Right kidney (tissue), 1 donor: Measurements from ENCODE around the gene HRH1.
"Not testable (repeated sequence)": the region's sequence is repeated elsewhere in the genome, so short reads cannot be mapped to it uniquely, and the experiment has no call there.

ENCODE experiments used
- DNase-seq: peaks from one replicate; pipeline ENCODE4 v3.0.0-alpha.2; 2016

The HRH1 gene

GRCh38 chr3:11170052-11170770, 15.9 kb downstream of the HRH1 start:
- no peak for DNase-seq

DNA sequence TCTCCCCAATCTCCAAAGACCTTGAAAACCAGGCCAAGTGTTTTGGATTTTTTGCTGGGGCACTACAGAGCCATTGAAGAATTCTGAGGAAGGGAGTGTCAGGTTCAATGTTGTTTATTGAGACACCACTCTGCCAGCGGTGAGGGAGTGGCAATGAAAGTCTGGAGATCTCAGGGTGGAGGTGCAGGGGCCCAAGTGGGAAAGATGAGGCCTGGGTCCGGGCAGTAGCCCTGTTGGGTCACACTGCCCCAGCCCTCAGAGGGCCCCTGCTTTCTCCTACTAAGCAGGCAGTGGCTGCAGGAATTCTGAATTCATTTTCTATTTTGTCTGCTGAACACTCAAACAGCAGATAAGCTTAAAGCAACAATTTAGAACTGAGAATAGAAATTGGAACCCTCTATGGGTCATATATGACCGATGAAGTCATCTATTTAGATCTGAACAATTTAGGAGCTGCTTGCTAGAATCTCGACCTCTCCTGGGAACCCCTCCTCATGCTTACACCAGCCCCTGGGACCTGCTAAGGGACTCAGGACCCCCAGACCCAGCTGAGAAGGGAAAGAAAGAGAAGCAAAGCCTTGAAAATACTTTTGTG, 17.9 kb downstream of the HRH1 start:
- DNase-seq = no peak

DNA sequence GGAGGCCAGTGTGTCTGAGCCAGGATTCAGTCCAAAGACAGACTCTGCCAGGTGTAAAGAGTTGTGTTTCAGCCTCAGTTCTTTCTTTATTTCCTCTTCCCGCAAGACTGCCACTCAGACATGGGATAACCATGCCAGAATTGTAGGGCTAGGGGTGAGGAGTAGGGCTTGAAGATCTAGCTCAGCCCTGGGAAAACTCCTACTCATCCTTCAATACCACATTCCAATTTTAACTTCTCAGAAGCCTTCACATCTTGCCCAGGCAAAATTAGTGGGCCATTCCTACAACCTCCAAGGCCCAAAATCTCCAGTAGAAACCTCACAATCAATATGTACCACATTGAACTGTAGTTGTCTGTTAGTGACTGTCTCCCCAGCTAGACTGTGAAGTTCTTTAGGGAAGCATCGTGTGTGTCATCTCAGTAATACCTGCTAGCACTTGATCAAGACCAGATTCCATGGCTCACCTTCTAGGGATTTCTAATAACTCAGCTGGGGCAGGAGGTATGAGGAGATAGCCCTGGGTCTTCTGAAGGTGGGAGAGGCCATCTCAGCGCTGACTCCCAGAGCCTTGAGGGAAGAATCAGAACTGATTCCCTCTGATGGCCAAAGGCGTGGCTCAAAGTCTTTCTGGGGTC, 19.7 kb downstream of the HRH1 start:
- DNase-seq = no peak

- DNase-seq = no peak
Measured at GRCh38 chr3:11178421-11178820, 24.1 kb downstream of the HRH1 start.

- DNase-seq = not testable (repeated sequence)
Measured at GRCh38 chr3:11184328-11184969, 30.2 kb downstream of the HRH1 start.

DNA sequence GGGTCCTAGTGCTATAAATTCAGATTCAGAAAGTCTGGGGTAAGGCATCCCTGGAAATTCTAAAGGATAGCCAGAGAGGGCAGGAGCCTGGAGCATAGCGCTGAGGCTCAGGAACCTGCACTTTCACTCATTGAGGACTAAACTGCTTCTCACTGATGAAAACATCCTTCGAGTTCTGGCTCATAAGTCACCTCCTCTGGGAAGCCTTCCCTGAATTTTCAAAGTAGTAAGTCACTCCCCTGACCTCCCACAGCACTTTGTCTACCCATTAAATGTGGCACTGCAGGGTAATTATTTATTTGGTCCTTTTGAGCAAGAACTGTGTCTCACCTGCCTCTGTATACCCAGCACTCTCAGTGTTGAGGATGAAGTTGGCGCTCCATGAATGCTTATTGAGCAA, 30.9 kb downstream of the HRH1 start:
- DNase-seq = no peak

- no peak for DNase-seq
Measured at GRCh38 chr3:11185564-11186317, 31.4 kb downstream of the HRH1 start.

DNA sequence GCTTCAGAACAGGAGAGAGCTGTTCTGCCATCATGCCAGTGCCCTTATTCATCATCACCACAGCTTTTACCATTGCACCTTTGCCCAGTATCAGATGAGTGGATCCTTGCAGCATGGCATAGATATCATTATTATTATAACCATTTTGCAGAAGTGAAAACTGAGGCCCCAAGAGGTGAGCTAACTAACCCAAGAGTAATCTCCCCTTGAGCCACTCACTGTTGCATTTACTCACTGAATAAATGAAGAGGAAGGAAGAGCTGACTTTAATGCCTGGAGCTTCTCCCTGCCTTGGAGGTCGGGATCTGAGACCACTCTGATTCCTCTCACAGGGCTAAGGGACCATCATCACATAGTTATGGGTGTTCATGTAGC, 32.0 kb downstream of the HRH1 start:
- no peak for DNase-seq

GRCh38 chr3:11186771-11187191, 32.5 kb downstream of the HRH1 start:
- DNase-seq = no peak

DNA sequence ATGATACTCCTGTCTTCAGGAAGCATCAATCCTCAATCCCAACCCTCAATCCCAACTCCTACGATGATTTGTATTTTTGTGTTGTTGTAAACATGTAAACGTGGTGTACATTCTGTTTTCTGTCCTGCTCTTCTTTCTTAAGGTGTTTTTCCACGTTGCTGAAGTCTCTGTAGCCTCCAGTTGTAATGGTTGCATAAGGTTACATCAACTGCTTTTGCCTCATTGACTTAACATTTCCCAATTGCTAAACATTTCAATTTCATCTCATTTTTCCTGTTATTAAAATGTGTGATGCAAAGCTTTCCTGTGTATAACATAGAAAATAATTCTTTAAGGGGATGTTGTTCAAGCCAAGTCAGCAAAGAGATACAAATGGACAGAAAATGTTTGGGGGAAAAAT, 33.4 kb downstream of the HRH1 start:
- no peak for DNase-seq

DNA sequence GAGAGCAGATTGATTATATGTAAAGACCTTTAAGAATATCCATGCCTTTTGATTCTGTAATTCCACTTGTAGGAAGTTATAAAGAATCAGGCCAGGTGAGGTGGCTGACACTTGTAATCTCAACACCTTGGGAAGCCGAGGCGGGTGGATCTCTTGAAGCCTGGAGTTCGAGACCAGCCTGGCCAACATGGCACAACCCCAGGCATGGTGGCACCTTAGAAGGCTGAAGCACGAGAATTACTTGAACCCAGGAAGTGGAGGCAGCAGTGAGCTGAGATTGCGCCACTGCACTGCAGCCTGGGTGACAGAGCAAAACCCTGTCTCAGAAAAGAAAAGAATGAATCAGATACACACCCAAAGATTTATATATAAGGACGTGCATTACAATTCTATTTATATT, 33.9 kb downstream of the HRH1 start:
- no peak for DNase-seq

- DNase-seq = no peak
Measured at GRCh38 chr3:11195201-11195600, 40.9 kb downstream of the HRH1 start.

DNA sequence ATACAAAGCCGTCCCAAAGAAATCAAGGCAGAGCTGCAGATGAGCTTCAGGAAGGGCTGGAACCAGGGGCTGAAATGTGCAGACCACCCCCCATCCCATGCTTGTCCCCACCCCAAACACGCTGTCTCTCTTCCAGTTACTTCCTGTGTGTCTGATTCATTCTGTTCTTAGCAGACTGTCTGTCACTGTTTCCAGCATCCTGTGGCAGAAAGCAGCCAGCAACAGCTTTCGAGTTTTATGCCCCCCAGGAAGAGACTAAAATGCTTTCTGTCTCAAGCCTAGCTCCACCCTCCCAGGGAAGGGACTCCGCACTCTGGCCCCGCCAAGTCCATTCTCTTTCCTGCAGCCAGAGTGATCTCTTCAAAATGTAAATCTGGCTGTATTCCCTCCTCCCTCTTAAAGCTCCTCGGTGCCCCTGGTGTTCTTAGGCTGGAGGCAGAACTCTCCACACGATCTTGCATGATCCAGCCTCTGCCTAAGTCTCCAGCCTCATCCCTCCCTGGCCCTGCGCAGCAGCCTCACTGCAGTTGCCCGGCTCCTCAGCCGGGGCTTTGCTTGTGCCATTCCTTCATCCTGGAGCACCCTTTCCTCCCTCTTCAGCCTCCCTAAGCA, 41.5 kb downstream of the HRH1 start:
- DNase-seq = no peak

- DNase-seq = no peak
Measured at GRCh38 chr3:11197484-11197883, 43.2 kb downstream of the HRH1 start.

GRCh38 chr3:11198070-11198469, 43.8 kb downstream of the HRH1 start:
- DNase-seq = no peak

GRCh38 chr3:11198495-11198894, 44.2 kb downstream of the HRH1 start:
- DNase-seq = no peak

DNA sequence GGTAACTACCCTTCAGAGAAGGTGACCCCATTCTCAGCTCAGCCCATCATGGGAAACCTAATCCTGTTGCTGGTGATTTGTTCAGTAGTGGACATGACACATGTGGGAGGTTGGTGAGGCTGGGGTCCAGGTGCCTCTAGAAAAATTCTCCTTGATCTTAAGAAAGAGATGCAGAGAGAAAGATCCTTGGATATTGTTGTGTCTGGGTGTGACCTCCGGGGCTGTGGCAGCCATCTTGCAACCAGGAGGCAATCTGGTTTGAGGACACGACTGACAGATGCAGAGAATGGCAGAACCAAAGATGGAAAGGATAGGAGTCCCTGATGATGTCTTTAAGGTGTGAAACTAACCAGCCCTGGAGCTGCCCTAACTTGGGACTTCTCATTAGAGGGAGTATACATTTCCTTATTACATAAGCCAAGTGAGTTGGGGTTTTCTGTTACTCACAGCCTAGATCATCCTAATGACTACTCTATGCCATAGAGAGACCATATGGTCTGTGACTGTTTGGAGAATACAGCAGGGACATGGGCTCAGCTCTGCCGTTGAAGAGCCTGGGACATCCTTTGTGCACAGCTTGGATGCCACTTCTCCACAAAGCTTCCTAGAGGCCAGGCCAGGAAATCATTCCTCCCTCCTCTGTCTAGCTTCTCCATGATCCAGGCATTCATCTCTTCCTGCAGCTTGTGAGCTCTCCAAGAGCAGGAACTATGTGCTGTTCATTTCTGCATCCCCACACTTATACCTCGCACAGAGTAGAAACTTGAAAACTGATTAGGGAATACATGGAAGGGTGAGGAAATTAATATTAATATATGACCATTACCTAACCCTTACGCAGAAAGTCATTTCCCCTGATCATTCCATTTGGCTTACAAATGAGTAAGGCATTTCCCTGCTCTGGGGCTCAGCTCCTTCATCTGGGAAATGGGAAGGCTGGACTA, 45.9 kb downstream of the HRH1 start:
- DNase-seq = no peak

DNA sequence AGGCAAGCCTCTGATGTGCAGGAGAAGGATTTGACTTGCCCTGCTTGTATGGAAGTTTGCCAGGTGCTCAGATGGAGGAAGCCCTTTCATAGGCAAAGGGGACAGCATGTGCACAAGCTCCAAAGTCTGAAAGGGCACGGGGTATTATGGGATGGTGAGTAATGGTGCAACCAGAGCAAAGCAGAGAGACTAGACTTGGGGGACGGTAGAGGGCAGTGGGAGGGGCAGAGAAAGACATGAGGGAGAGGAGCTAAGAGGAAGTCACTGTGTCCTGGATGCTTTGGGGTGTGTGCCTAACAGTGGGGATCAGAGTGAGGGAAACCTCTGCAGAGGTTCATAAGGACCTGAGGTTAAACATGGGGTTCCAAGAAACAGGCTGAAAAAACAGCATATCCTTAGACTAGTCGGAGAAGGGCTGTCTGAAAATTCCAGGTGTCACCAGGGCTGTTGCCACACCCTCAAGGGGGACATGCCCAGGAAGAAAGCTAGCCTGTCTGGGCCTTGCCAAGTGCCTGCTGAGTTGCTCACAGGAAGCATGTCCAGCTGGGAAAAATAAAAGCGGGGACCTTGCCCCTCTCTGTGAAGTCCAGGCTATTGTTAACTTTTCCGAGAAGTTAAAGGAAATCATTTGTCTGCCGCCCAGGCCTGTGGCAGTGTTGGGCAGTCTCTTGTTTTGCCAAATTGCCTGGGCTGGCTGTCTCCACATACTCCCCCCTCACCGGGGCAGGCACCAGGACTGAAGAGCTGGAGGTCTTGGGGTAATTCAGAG, 47.1 kb downstream of the HRH1 start:
- no peak for DNase-seq

GRCh38 chr3:11203961-11204360, 49.7 kb downstream of the HRH1 start:
- DNase-seq = no peak

DNA sequence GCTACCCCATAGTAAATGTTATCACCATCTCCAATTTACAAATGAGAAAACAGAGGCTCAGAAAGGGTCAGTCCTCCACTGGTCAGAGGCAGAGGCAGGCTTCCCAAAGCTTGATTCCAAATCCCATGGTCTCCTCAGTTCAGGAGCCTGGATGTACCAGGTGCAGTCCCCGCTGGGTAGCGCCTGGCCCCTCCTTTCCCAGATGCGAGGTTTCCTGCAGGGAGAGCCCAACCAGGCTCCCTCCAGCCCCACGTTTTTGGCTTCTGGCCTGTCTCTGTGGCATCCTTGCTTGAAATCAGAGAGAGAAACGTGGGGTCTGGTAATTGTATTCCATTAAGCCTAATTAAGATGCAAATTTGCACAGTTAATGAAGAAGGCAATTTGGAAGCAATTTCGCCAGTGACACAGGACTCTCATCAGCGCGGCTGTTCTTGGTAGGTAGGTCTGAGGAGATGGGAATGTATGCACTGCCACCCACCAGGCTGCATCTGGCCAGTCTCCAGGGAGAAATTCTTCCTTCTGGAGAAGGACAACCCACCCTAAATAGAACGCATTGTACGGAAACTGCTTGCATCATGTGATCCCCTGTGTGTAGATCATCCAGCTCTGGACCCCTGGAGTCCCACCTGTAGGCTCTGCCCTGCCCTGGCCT, 50.5 kb downstream of the HRH1 start:
- no peak for DNase-seq
